HepG2 (cell line): ENCODE data around the gene PLD1. TPM values are rescaled to one million over a fixed set of nuclear protein-coding genes. Genes with fewer than 3 reads are reported as not detected.

Experiments
- ADNP ChIP-seq: sonication (generic); formaldehyde crosslinking; IDR thresholded peaks from 2 replicates; pipeline ENCODE4 v1.4.0; 2020; ENCODE audit warnings: missing genetic modification reagents
- AHDC1 ChIP-seq: sonication (generic); formaldehyde crosslinking; IDR thresholded peaks from 2 replicates; pipeline ENCODE4 v1.5.1; 2020; ENCODE audit warnings: mild to moderate bottlenecking, missing genetic modification reagents, borderline replicate concordance
- ASH2L ChIP-seq: fragments of 300-600, 200-600 bp; sonication (generic); IDR thresholded peaks from 2 replicates; pipeline ENCODE4 v1.7.0; 2017; ENCODE audit warnings: low read depth, mild to moderate bottlenecking, moderate library complexity, mixed read lengths, low read length; ENCODE audit not compliant: insufficient read length
- FOSL2 ChIP-seq: sonication (generic); formaldehyde crosslinking; IDR thresholded peaks from 2 replicates; pipeline ENCODE4 v1.4.0; 2020; ENCODE audit warnings: missing genetic modification reagents
- FOXA3 ChIP-seq: IDR thresholded peaks from 2 replicates; pipeline ENCODE4 v1.6.1; 2016; ENCODE audit warnings: missing genetic modification reagents, missing compliant biosample characterization
- MED1 ChIP-seq: sonication (generic); formaldehyde crosslinking; IDR thresholded peaks from 2 replicates; pipeline ENCODE4 v1.4.0; 2020; ENCODE audit warnings: missing genetic modification reagents
- MTERF4 ChIP-seq: sonication (generic); formaldehyde crosslinking; IDR thresholded peaks from 2 replicates; pipeline ENCODE4 v1.8.0; 2023; ENCODE audit warnings: mild to moderate bottlenecking, missing genetic modification reagents
- NBN ChIP-seq: fragments of 450-650 bp; conservative IDR thresholded peaks from 2 replicates; pipeline ENCODE4 v1.6.1; 2017
- PHF20 ChIP-seq: sonication (generic); formaldehyde crosslinking; IDR thresholded peaks from 2 replicates; pipeline ENCODE4 v1.5.0; 2020; ENCODE audit warnings: mild to moderate bottlenecking, missing genetic modification reagents
- PHF21A ChIP-seq: sonication (generic); formaldehyde crosslinking; IDR thresholded peaks from 2 replicates; pipeline ENCODE4 v1.5.0; 2020; ENCODE audit warnings: mild to moderate bottlenecking, missing genetic modification reagents
- THYN1 ChIP-seq: sonication (generic); formaldehyde crosslinking; IDR thresholded peaks from 2 replicates; pipeline ENCODE4 v1.8.1; 2023; ENCODE audit warnings: low read depth, mild to moderate bottlenecking, moderate library complexity, missing genetic modification reagents, borderline replicate concordance
- ZNF12 ChIP-seq: sonication (generic); formaldehyde crosslinking; IDR thresholded peaks from 2 replicates; pipeline ENCODE4 v1.5.0; 2020; ENCODE audit warnings: missing genetic modification reagents
- ZNF318 ChIP-seq: sonication (generic); formaldehyde crosslinking; IDR thresholded peaks from 2 replicates; pipeline ENCODE4 v1.4.0; 2020; ENCODE audit warnings: mild to moderate bottlenecking, missing genetic modification reagents
- ZNF784 ChIP-seq: sonication (generic); formaldehyde crosslinking; IDR thresholded peaks from 2 replicates; pipeline ENCODE4 v1.5.1; 2020; ENCODE audit warnings: missing genetic modification reagents, mild to moderate bottlenecking, borderline replicate concordance
- ZSCAN25 ChIP-seq: sonication (generic); formaldehyde crosslinking; IDR thresholded peaks from 2 replicates; pipeline ENCODE4 v1.8.0; 2022; ENCODE audit warnings: mild to moderate bottlenecking, missing genetic modification reagents
- polyA plus RNA-seq, 8 experiments: library from polyadenylated mRNA; depleted of rRNA in 3 of 8; stranded (reverse) in 7 of 8; unstranded in 1 of 8; fragments of >200 nt; fragmentation: Illumina TruSeq in 4 of 8; extraction: Trizol in 4 of 8; gene quantifications; 2 replicates each; pipeline versions ENCODE4 v1.2.1 to v1.2.3, GENCODE V29; 2011 to 2016; ENCODE audit warnings: low read depth in 4 of 8, missing spikeins in 1 of 8, mixed read lengths in 1 of 8; ENCODE audit not compliant: insufficient read depth in 1 of 8
- total RNA-seq, 5 experiments: library from RNA; depleted of rRNA; stranded (reverse); fragments of >200 nt; fragmentation: Illumina TruSeq; extraction: Trizol; gene quantifications; 2 replicates each; pipeline ENCODE4 v1.2.3, GENCODE V29; 2016; ENCODE audit warnings: low read depth in 1 of 5

PLD1 gene
- total and polyA plus RNA-seq, 2 of the 13 experiments (the other 11 are each of a cell fraction or from before 2014, with no cell fraction given): 27.1 to 59.4 TPM

GRCh38 chr3:171807806-171808205 lies 2.5 kb downstream of the PLD1 start (continued):
- TF ChIP-seq ZNF318 (CRISPR knock-in tag) (no peak), ZNF12 (no peak), ZSCAN25 (CRISPR knock-in tag) (no peak), ASH2L (no peak), MED1 (CRISPR knock-in tag) (peak; percentile 52), NBN (no peak), PHF21A (CRISPR knock-in tag) (0 out of 2 replicates have a peak, but pooled peaks have one; percentile 23), MTERF4 (CRISPR knock-in tag) (no peak), ADNP (CRISPR knock-in tag) (no peak), FOXA3 (peak; percentile 79), PHF20 (no peak), AHDC1 (CRISPR knock-in tag) (no peak), FOSL2 (CRISPR knock-in tag) (peak; percentile 13; the same call in 1 of the 2 replicates), ZNF784 (CRISPR knock-in tag) (no peak), THYN1 (CRISPR knock-in tag) (no peak)
